HG02981 (cell line): ENCODE measurements around the gene FHIP2A.
"Not testable (repeated sequence)": the region's sequence is repeated elsewhere in the genome, so short reads cannot be mapped to it uniquely, and the experiment has no call there.

Experiments
- ATAC-seq: cut with Tn5 transposase; IDR thresholded peaks from one replicate; pipeline ENCODE4 v1.9.1; 2021; ENCODE audit warnings: mild to moderate bottlenecking, moderate library complexity; ENCODE audit not compliant: unreplicated experiment

The FHIP2A gene

DNA sequence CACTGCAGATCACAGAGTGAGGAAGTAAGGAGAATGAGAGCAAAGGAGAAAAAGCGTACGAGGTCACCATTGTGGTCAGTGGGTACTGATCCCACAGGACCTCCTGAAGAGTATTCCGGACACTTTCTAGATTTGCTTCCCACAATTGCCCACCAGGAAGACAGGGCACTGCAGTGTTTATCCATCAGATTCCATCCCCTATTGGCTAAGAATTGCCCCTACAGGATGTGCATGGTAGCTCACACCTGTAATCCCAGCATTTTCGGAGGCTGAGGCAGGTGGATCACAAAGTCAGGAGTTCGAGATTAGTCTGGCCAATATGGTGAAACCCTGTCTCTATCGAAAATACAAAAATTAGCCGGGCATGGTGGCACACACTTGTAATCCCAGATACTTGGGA, 5.3 kb upstream of the FHIP2A start:
- ATAC-seq, result no peak

DNA sequence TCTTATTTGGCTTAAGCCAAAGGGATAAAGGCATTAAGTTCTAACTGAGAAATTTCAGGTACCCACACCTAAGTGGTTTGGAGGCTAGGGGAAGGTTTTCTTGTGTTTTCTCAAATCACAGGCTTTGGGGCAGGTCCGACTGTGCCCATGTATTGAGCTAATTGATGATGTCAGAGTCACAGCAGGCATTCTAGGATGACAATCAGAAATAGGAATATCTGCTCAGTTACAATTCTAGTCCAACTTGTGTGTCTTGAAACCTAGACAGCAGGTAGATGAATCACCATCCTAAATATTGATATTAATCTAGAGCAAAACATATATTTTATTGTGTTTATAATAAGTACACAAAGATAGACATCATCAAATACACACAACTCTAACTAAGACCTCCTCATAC, 2.3 kb upstream of the FHIP2A start:
- ATAC-seq, result no peak

DNA sequence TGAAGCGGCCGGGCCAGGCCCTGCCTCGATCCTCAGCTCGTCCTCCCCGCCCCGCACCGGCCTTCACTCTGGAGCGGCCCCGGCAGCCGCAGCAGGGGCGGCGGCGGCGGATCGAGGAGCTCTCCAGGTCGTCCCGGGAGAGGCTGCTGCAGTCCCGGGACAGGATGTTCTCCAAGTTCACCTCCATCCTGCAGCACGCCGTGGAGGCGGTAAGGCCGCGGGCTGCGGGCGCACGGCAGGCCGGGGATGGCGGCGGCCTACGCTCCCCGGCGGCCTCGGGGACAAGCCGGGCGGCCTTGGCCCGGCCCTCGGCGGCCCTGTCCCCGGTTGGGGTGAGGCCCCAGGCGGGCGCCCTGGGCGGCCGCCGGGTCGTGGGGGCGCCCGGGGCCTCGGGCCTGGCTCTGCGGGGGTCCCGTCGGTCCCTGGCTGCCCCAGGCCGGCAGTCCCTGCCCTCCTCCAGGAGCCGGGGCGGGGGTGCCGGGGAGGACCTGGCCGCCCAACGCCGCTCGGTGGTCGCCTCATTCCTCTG, 399 bp downstream of the FHIP2A start:
- ATAC-seq, result peak; percentile 32

DNA sequence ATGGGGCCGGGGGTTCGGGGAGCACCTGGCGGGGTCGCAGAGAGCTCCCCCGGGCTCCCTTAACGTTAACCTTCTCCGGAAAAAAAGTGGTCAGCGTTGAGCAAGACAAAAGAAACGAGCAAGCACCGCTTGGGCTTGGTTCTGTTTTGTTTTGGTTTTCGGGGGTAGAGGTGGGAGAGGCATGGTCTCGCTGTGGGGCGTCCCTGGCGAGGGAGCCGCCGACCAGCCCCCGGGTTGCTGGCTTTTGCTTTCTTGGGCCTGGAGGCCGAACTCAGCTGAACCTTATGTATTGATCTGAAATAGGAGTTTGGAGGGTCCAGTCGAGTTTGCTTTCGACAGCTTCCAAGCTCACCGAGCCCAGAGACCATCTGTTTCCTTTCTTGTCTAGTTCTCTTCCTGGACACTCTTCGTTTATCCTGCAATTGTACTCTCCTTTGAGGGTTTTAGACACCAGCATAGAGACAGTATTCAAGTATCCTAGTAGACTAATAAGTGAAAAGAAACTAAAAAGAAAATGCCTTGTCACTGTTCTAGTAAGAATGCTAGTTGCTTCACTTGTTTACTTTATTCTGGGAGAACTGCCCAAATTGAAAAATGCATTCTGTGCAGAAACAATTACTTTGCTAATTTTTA, 980 bp downstream of the FHIP2A start:
- peak; percentile 18 for ATAC-seq

GRCh38 chr10:114823077-114823463, 1.5 kb downstream of the FHIP2A start:
- no peak for ATAC-seq

DNA sequence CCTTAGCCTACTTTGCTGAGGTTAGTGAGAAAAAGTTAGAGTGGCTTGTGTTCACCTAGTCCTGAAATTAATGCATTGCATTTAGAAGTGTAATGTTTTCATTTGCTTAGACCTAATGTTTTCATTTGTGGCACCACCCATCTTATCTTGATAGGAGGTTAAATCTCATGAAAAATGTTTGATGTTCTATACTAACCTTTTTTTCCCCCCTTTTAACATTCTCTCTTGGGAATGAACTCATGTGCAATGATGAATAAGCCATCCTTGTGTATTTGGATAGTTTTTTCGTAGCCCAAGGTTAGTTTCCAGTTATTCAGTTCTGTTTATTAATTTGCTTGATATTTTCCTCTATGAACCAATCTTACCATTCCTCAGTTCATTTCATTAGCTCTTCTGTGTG, 2.8 kb downstream of the FHIP2A start:
- no peak for ATAC-seq

DNA sequence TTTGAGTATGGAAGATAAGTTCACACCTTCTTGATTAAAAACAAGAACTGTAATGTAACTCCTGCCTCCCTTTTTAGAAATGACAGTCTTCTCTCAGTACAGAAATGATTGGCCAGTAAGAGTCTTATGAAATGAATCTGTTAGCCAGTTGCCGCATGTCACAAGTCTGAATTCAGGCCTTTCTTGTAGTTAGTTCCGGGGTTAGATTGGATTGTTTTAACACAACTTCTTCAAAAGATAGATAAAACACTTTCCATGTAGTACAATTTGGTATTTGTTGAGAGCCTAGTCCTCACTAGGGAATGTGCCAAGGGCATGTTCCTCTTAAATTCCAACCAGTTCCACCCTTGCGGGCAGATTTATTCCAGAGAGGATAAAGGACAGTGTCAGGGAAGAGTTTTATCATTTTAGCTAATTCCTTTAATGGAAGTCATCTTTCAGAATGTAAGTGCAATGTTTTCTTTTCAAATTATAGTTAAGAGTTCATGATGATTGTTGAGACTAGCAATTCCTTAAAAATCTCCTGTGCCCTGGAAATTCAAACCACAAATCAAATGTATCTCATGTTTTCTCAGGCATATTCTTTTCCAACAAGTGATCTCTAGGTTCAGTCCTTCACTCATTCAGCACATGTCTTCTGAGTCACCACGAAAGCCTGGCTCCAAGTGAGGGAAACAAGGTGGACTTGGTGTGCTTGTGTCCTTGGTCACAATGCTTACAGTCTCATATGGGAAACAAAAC, 4.1 kb downstream of the FHIP2A start:
- ATAC-seq, result peak; percentile 47

DNA sequence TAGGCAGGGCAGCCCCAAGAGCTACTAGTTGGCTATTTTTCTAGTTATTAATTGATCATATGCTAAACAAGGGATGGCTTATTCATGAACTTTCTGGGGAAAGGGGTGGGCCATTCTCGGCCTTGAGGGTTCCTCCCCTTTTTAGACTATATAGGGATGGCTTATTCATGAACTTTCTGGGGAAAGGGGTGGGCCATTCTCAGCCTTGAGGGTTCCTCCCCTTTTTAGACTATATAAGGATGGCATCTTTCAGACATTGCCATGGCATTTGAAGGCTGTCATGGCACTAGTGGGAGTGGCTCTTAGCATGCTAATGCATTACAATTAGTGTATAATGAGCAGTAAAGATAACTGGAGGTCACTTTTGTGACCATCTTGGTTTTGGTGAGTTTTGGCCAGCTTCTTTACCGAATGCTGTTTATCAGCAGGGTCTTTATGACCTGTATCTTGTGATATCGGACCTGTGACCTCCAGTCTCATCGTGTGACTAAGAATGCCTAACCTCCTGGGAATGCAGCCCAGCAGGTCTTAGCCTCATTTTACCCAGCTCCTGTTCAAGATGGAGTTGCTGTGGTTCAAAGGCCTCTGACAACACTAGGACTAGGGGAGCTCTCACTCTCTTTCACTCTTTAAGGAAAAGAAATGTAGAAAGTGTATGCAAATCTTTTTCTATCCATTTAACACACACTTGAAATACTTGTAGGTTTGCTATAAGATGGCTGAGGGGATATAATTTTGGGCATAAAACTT, 7.8 kb downstream of the FHIP2A start:
- ATAC-seq, result no peak

GRCh38 chr10:114831186-114831867, 9.7 kb downstream of the FHIP2A start:
- ATAC-seq, result no peak

- ATAC-seq, result no peak
Observed at GRCh38 chr10:114837690-114838089, 16.1 kb downstream of the FHIP2A start.

- no peak for ATAC-seq
Observed at GRCh38 chr10:114839901-114840300, 18.3 kb downstream of the FHIP2A start.

DNA sequence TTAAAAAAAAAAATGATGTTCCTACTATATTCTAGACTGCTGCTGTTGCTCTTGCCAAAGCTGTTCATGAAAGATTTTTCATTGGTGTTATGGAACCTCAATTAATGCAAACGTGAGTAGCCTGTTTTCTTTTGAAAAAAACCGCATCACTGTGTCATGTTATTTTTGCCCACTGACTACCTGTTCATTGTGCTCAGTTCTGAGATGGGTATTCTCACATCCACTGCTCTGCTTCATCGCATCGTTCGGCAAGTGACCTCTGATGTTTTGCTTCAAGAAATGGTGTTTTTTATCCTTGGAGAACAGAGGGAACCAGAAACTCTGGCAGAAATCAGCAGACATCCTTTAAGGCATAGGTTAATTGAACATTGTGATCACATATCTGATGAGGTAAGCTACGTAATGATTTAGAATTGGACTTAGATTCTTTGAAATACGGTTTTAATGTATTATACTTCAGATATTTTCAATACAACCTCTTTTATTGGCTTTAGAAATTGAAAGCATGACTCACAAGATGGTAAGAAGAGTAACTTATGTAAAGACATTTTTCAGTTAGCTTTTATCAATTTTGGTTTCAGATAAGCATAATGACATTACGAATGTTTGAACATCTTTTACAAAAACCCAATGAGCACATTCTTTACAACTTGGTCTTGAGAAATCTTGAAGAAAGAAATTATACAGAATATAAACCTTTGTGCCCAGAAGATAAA, 24.6 kb downstream of the FHIP2A start:
- ATAC-seq, result no peak

- ATAC-seq, result not testable (repeated sequence)
Observed at GRCh38 chr10:114847517-114847916, 25.9 kb downstream of the FHIP2A start.

DNA sequence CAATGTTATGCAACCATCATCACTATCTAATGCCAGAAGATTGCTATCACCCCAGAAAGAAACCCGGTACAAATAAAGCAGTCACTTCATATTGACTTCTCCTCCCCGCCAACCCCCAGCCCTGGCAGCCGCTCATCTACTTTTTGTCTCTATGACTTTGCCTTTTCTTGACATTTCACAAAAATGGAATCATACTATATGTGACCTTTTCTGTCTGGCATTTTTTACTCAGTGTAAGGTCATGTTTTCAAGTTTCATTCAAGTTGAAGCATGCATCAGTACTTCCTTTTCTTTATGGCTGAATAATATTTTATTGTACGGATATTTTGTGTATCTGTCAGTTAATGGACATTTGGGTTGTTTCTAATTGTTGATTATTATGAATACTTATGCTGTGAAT, 28.1 kb downstream of the FHIP2A start:
- ATAC-seq, result no peak

DNA sequence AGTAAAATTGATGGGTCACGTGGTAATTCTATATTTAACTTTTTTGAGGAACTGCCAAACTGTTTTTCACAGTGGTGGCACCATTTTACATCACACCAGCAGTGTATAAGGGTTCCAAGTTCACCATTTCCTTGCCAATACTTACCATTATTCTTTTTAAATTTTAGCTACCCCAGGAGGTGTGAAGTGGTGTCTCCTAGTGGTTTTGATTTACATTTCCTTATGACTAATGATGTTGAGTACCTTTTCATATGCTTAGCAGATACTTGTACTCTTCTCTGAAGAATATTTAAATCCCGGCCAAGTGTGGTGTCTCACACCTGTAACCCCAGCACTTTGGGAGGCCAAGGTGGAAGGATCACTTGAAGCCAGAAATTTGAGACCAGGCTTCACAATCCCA, 28.5 kb downstream of the FHIP2A start:
- no peak for ATAC-seq

DNA sequence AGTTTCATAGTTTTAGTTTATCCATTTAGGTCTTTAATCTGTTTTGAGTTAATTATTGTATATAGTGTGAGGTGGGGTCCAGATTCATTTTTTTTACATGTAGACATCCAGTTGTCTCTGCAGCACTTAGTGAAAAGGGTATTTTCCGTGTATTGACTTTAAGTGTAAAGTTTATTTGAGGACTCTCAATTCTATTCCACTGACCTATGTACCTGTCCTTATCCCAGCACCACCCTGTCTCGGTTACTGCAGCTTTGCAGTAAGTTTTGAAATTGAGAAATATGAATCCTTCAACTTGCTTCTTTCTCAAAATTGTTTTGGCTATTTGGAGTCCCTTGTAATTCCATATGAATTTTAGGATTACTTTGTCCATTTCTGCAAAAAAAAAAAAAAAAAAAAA, 29.8 kb downstream of the FHIP2A start:
- ATAC-seq, result no peak

DNA sequence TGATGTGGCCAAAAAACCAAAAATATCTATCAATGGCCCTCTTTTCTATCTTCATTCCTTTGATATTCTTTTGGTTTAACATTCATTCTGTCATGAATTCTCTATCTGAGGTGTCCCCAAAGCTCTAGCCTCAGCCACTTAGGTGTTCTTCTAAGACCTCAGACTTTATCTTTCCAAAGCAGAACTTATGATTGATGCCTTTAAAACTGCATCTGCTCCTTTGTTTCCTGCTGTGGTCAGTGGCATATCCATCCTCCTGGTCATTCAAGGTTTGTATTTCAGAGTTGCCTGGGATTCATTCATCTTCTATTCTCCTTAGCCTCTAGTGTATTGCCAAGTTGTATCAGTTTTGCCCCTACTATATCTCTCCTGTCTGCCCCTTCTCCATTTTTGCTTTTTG, 30.6 kb downstream of the FHIP2A start:
- no peak for ATAC-seq

DNA sequence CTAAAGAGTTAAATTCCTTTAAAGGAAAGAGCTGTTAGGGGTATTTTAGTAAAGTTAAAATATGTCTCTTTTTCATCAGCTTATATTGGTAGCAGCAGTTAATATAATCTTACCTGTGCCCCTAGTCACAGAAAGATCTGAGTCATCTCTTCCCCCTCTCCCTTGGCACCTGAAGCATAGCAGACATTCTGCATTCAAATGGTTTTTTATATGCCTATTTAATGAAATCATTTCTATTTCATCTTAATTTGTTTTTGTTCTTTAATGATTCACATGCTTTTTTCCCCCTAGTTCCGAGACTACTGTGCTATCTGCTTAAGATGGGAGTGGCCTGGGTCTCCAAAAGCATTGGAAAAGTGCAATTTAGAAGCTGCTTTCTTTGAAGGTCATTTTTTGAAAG, 33.3 kb downstream of the FHIP2A start:
- ATAC-seq, result no peak

GRCh38 chr10:114855776-114856543, 34.4 kb downstream of the FHIP2A start:
- ATAC-seq, result no peak
